Activated B cell treated with CpG ODN at 0.5 μM for 24 hours (primary cell): ENCODE results near the gene CH25H. TPM values are rescaled to one million over a fixed set of nuclear protein-coding genes. Genes with fewer than 3 reads are reported as not detected.

Experiments
- ATAC-seq: fragments of 200-7000 bp; cut with Tn5 transposase; one replicate; pipeline ENCODE4 v1.10.0; 2021; ENCODE audit warnings: low read depth, mild to moderate bottlenecking, moderate library complexity
- CTCF ChIA-PET: fragments of 350-600 bp; sonication (Branson Sonifier 250); formaldehyde crosslinking; loops from one replicate; lab custom pipeline; 2021; ENCODE audit warnings: antibody characterized with exemption; lab: Charles Lee
- POLR2A ChIA-PET: fragments of 350-600 bp; sonication (Branson Sonifier 250); formaldehyde crosslinking; loops from one replicate; lab custom pipeline; 2021; ENCODE audit warnings: antibody characterized with exemption; lab: Charles Lee
- DNase-seq: peaks from one replicate; pipeline ENCODE4 v3.0.0; 2022
- H3K27ac Mint-ChIP-seq: one replicate; pipeline ENCODE4 v1.8.0; 2020; ENCODE audit warnings: mixed read lengths
- H3K27me3 Mint-ChIP-seq: one replicate; pipeline ENCODE4 v1.8.0; 2021; ENCODE audit warnings: mixed read lengths
- H3K36me3 Mint-ChIP-seq: one replicate; pipeline ENCODE4 v1.8.0; 2021; ENCODE audit warnings: low read depth, mixed read lengths
- H3K4me1 Mint-ChIP-seq: one replicate; pipeline ENCODE4 v1.8.0; 2021; ENCODE audit warnings: mixed read lengths
- H3K4me3 Mint-ChIP-seq: one replicate; pipeline ENCODE4 v1.8.0; 2020; ENCODE audit warnings: mild to moderate bottlenecking, mixed read lengths
- H3K9me3 Mint-ChIP-seq: one replicate; pipeline ENCODE4 v1.8.0; 2020; ENCODE audit warnings: mixed read lengths
- CTCF ChIP-seq: fragments of 200-600 bp; IDR thresholded peaks from one replicate; pipeline ENCODE4 v1.8.0; 2022; ENCODE audit warnings: antibody characterized with exemption, mild to moderate bottlenecking
- intact Hi-C: fragments of 100-400 bp; cut with micrococcal nuclease; formaldehyde crosslinking; loops from one replicate; pipeline ENCODE4 v1.15.1; 2024
- total RNA-seq: library from RNA; stranded (reverse); gene quantifications from 2 replicates; pipeline ENCODE4 v1.2.3, GENCODE V29; 2022

CH25H gene
- total RNA-seq, 1 donor from 2014 or later: not detected

DNA sequence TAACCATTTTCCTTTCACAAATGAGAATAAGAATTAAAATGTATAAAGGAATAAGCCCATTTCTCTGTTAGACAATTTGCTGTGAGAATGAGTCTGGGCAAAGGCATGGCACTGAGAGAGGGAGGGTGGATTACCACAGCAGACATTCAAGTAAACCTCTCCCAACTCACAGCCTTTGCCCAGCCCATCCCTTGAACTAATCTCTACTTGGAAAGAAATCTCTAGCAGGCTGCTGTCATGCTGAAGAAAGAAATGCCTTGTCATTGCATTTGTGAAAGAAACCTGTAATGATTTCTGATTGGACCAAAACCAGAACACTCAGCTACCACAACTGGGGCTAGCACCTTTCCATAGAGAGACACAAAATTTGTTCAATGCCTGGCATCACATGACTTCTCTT is 39.2 kb downstream of the CH25H start:
- no peak for TF ChIP-seq CTCF
- H3K36me3 Mint-ChIP-seq: no peaks in the 10 kb centered on the region
- no peak overlapping the region for H3K4me3 Mint-ChIP-seq
- H3K9me3 Mint-ChIP-seq: no peaks in the 10 kb centered on the region
- ATAC-seq (no peak), DNase-seq (no peak)
- peaks cover 14% of the 10 kb centered on the region for H3K4me1 Mint-ChIP-seq
- H3K27ac Mint-ChIP-seq: no peak overlapping the region
- peaks cover 18% of the 10 kb centered on the region for H3K27me3 Mint-ChIP-seq
- CTCF ChIA-PET: no interaction called here
- intact Hi-C loops: no loop called here
- POLR2A ChIA-PET: no interaction called here

DNA sequence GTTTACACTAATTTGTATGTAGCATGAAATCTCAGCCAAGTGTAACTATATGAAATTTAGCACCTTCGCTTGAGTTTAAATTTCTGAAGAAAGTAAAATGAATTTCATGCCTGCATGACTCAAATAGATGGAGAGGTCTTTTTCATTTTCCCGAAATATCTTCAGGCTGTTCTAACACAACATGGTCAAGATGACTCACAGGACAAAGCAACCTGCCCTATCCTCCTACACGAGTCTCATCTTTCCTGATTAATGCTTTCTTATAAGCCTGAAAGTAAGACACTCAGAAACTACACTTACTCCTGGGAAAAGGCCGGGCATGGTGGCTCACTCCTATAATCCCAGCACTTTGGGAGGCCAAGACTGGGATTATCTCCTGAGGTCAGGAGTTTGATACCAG is 41.2 kb downstream of the CH25H start:
- Mint-ChIP-seq H3K36me3 (no peaks in the 10 kb centered on the region), H3K4me1 (peaks cover 14% of the 10 kb centered on the region), H3K27ac (no peak overlapping the region), H3K9me3 (no peaks in the 10 kb centered on the region), H3K4me3 (no peak overlapping the region), H3K27me3 (peaks cover 9% of the 10 kb centered on the region)
- DNase-seq (no peak), ATAC-seq (no peak)
- intact Hi-C loops: no loop called here
- ChIA-PET CTCF (no interaction called here), POLR2A (no interaction called here)
- no peak for TF ChIP-seq CTCF

GRCh38 chr10:89164920-89165319 is 42.2 kb downstream of the CH25H start:
- DNase-seq (no peak), ATAC-seq (no peak)
- no peaks in the 10 kb centered on the region for H3K36me3 Mint-ChIP-seq
- no peaks in the 10 kb centered on the region for H3K9me3 Mint-ChIP-seq
- no peak overlapping the region for H3K27ac Mint-ChIP-seq
- H3K4me1 Mint-ChIP-seq: peaks cover 14% of the 10 kb centered on the region
- H3K27me3 Mint-ChIP-seq: peaks cover 9% of the 10 kb centered on the region
- H3K4me3 Mint-ChIP-seq: no peak overlapping the region
- ChIA-PET CTCF (no interaction called here), POLR2A (no interaction called here)
- intact Hi-C loops: no loop called here
- no peak for TF ChIP-seq CTCF

- H3K9me3 Mint-ChIP-seq: no peaks in the 10 kb centered on the region
- H3K27me3 Mint-ChIP-seq: peaks cover 9% of the 10 kb centered on the region
- H3K27ac Mint-ChIP-seq: peak overlapping the region; percentile 19
- POLR2A ChIA-PET: no interaction called here
- TF ChIP-seq CTCF: no peak
- ATAC-seq: no peak
- intact Hi-C loops: no loop called here
- H3K4me1 Mint-ChIP-seq: peaks cover 14% of the 10 kb centered on the region
- no peaks in the 10 kb centered on the region for H3K36me3 Mint-ChIP-seq
- peak overlapping the region; percentile 54 for H3K4me3 Mint-ChIP-seq
- CTCF ChIA-PET: interaction anchor here (0.9 kb wide), 1 partner anchor 135 kb away, joined by 3 read pairs; no protein-coding TSS in a partner anchor
- DNase-seq: no peak
These were observed 43.0 kb downstream of the CH25H start for GRCh38 chr10:89164080-89164479.

DNA sequence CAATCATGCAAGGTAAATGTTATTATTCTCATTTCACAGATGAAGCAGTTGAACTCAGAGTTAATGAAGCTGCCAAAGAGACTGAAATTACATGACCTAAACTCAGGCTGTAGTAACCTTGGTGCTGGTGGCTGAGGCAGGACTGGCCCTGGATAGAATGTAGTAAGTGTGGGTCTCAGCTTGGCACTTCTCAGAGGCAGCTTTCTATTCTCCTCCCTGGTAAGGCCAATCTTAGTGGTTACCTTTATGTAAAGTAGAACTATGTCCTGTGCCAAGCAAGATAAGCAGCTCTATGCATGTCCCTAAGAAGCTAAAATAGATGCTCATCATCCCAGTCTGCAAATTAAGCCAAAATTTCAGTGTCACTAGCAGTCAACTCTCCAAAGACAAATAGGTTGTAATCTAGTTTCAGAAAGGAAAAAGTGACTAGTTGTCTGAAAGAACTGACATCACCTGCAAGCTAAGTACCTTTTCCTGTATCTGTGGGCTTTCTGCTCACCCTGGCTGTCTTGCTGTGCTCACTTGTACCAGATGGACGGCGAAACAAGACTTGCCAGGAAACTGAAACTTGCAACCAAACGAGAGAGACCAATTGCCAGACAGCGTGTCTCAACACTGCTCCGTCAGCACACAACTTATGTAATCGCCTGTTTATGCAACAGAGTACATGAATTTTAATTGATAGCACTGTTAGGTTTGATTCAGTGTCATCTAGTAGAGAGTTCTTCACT is 43.7 kb downstream of the CH25H start:
- TF ChIP-seq CTCF: no peak
- H3K36me3 Mint-ChIP-seq: no peaks in the 10 kb centered on the region
- H3K27ac Mint-ChIP-seq: peak overlapping the region; percentile 19
- peaks cover 6% of the 10 kb centered on the region for H3K27me3 Mint-ChIP-seq
- ChIA-PET CTCF (interaction anchor here (0.9 kb wide), 1 partner anchor 134 kb away, joined by 3 read pairs; no protein-coding TSS in a partner anchor), POLR2A (no interaction called here)
- H3K4me1 Mint-ChIP-seq: peaks cover 14% of the 10 kb centered on the region
- H3K9me3 Mint-ChIP-seq: no peaks in the 10 kb centered on the region
- DNase-seq: no peak
- H3K4me3 Mint-ChIP-seq: peak overlapping the region; percentile 54
- intact Hi-C loops: no loop called here
- ATAC-seq: peak; percentile 77
